ENCODE measurements around the gene PLVAP. TPM values are rescaled to one million over a fixed set of nuclear protein-coding genes. Genes with fewer than 3 reads are reported as not detected.

Gene PLVAP
- total RNA-seq, 2 experiments from 2014 or later = not detected

DNA sequence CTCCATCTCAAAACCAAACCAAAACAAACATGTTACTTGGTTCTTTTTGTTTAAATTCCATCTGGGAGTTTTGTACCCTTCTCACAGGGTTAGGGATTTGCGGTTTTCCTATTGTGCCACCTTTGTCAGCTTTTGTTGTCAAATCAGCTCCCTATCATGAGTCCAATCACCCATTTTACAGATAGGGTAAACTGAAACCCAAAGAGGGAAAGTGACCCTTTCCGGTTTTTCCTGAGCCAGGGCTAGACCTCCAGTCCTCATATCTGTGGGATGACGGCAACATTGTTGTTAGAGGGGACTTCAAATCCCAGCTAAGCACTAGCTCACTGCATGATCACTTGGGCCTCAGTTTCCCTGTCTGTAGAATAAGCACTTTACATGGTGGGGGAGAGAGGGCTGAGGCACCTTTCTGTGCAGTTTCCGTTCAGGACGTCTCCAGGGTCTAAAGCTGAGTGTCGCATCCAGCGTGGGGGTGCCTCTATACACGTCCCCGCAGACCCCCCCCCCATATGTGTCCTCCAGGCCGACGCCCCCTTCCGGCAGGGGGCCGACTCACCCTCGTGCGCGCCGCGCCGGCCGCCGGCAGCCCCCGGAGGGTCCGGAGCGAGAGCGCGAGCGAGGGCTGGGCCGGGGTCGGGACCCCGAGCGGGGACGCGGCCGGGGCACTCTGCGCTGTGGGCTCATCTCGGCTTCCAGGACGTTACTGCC is 13.0 kb upstream of the PLVAP start:
- ATAC-seq (no peak), DNase-seq (no peak)
- Mint-ChIP-seq H3K4me1 (ENCODE audit: low read depth) (peaks cover 14% of the 10 kb centered on the region), H3K27me3 (peaks cover 5% of the 10 kb centered on the region), H3K36me3 (ENCODE audit: low read depth) (no peaks in the 10 kb centered on the region), H3K27ac (no peak overlapping the region), H3K9me3 (peaks cover 3% of the 10 kb centered on the region), H3K4me3 (peak overlapping the region; percentile 81)
- intact Hi-C loops (cut with micrococcal nuclease) = loop anchor here (5.0 kb wide), 1 partner anchor 43 kb away; no protein-coding TSS in a partner anchor
- POLR2A ChIA-PET = interaction anchor here (0.6 kb wide), 2 partner anchors 10 to 35 kb away, joined by 3 to 4 read pairs; no protein-coding TSS in a partner anchor
- TF ChIP-seq, protein P1, sequence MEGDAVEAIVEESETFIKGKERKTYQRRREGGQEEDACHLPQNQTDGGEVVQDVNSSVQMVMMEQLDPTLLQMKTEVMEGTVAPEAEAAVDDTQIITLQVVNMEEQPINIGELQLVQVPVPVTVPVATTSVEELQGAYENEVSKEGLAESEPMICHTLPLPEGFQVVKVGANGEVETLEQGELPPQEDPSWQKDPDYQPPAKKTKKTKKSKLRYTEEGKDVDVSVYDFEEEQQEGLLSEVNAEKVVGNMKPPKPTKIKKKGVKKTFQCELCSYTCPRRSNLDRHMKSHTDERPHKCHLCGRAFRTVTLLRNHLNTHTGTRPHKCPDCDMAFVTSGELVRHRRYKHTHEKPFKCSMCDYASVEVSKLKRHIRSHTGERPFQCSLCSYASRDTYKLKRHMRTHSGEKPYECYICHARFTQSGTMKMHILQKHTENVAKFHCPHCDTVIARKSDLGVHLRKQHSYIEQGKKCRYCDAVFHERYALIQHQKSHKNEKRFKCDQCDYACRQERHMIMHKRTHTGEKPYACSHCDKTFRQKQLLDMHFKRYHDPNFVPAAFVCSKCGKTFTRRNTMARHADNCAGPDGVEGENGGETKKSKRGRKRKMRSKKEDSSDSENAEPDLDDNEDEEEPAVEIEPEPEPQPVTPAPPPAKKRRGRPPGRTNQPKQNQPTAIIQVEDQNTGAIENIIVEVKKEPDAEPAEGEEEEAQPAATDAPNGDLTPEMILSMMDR (IDR thresholded peaks at IDR 0.05) = no peak
- CTCF ChIA-PET = interaction anchor here (0.5 to 4.0 kb wide), 11 partner anchors 15 to 98 kb away, joined by 3 to 20 read pairs (median 4); partner anchors contain the start of genes ABHD8, BST2 and MVB12A

DNA sequence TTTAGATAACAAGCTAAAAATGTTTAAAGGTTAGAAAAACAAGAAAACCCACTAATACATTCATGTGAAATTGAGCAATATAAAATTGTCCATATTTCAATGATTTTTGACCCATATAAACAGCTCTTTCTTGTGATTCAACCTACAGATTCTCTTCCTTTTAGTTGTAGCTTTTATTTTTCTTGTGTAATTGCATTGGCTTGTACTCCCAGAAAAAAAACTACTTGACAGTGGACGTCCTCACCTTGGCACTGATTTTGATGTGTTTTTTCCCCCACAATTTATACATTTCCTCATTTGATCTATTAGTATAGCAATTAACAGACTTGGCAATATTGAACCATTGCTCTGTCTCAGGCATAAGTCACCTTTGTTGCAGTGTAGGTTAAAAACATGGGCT is 12.1 kb upstream of the PLVAP start:
- Mint-ChIP-seq H3K36me3 (ENCODE audit: low read depth) (no peaks in the 10 kb centered on the region), H3K9me3 (peaks cover 3% of the 10 kb centered on the region), H3K4me3 (no peak overlapping the region), H3K27ac (no peak overlapping the region), H3K27me3 (peaks cover 5% of the 10 kb centered on the region), H3K4me1 (ENCODE audit: low read depth) (peaks cover 11% of the 10 kb centered on the region)
- intact Hi-C loops (cut with micrococcal nuclease) = loop anchor here (5.0 kb wide), 1 partner anchor 42 kb away; no protein-coding TSS in a partner anchor
- TF ChIP-seq, protein P1 (IDR thresholded peaks at IDR 0.05) = no peak
- CTCF ChIA-PET = interaction anchor here (0.7 to 4.0 kb wide), 17 partner anchors 10 to 124 kb away, joined by 3 to 20 read pairs (median 4); partner anchors contain the start of genes ABHD8, BABAM1, DDA1 and MVB12A
- POLR2A ChIA-PET = interaction anchor here (0.6 to 1.0 kb wide), 4 partner anchors 16 to 127 kb away, joined by 3 to 6 read pairs (median 4); partner anchors contain the start of gene BST2
- ATAC-seq = no peak
- DNase-seq = no peak

DNA sequence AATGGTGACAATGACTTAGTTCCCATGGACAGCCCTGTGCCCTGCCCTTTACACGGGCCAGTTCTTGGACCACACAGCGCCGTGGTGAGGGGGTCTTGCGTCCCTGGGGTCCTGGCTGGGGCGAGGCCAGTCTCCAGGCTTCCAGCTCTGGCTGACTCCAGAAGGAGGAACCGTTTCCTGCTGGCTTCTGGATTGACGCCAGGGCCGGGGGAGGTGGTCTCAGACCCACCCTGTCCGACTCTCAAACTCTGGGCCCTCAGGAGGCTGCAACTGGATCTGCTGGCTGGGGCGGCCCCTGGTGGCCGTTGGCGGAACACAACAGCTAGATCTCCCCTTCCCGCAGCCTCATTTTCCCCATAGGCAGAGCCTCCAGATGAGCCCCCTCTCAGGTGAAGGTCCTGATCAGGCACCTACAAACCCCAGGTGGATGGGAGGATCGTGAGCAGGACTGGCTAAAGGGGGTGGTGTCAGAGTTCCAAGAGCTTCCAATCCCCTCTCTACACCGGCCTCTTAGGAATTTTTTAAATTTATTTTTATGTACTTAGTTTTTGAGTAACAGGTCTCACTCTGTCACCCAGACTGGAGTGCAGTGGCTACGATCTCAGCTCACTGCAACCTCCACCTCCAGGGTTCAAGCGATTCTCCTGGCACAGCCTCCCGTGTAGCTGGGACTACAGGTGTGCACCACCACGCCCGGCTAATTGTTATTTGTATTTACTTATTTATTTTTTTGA is 8.9 kb upstream of the PLVAP start:
- no peak overlapping the region for H3K4me3 Mint-ChIP-seq
- H3K27me3 Mint-ChIP-seq = peaks cover 5% of the 10 kb centered on the region
- CTCF ChIA-PET = interaction anchor here (0.6 to 4.5 kb wide), 37 partner anchors 8 to 143 kb away, joined by 3 to 25 read pairs (median 5); partner anchors contain the start of genes CCDC194, DDA1, MRPL34 and MVB12A
- intact Hi-C loops (cut with micrococcal nuclease) = loop anchor here (5.0 kb wide), 1 partner anchor 39 kb away; no protein-coding TSS in a partner anchor
- ATAC-seq = peak; percentile 58
- peaks cover 3% of the 10 kb centered on the region for H3K9me3 Mint-ChIP-seq
- H3K4me1 Mint-ChIP-seq (ENCODE audit: low read depth) = peaks cover 8% of the 10 kb centered on the region
- no peaks in the 10 kb centered on the region for H3K36me3 Mint-ChIP-seq (ENCODE audit: low read depth)
- TF ChIP-seq, protein P1 (IDR thresholded peaks at IDR 0.05) = peak; percentile 98
- POLR2A ChIA-PET = interaction anchor here (1.2 to 1.3 kb wide), 2 partner anchors 19 to 48 kb away, joined by 4 to 5 read pairs; partner anchors contain the start of genes BST2 and GTPBP3
- DNase-seq = peak; percentile 81
- H3K27ac Mint-ChIP-seq = no peak overlapping the region

DNA sequence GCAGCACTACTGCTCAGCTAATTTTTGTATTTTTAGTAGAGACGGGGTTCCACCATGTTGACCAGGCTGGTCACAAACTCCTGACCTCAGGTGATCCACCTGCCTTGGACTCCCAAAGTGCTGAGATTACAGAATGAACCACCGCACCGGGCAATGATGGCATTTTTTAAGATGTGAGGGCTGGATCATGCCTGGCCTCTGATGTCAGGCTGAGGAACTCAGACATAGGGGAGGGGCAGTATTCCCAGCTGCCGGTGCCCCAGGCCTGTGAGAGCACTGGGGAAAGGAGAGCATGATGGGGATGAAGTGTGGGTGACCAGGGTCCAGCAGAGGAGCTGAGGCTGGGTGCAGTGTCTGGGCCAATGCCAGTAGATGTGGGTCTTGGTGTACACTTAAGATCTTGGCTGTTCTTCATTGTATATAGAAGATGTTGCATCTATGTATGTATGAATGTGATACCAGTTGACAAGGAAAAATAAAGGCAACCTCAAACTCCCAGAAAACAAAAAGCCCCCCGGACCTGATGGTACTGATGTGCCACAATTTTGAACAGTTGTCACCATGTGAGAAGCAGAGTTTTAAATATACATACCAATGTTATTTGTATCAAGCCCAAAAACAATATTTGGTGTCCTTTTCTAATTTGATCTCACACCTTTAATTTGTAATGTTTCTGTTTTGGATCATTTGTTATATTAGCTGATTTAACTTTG is 3.4 kb upstream of the PLVAP start:
- CTCF ChIA-PET = interaction anchor here (1.0 kb wide), 2 partner anchors 74 to 88 kb away, joined by 3 to 4 read pairs; no protein-coding TSS in a partner anchor
- TF ChIP-seq, protein P1 (IDR thresholded peaks at IDR 0.05) = no peak
- no peak overlapping the region for H3K27ac Mint-ChIP-seq
- H3K4me3 Mint-ChIP-seq = no peak overlapping the region
- H3K4me1 Mint-ChIP-seq (ENCODE audit: low read depth) = peaks cover 5% of the 10 kb centered on the region
- H3K27me3 Mint-ChIP-seq = peaks cover 5% of the 10 kb centered on the region
- POLR2A ChIA-PET = no interaction called here
- ATAC-seq (no peak), DNase-seq (no peak)
- H3K36me3 Mint-ChIP-seq (ENCODE audit: low read depth) = no peaks in the 10 kb centered on the region
- intact Hi-C loops (cut with micrococcal nuclease) = no loop called here
- no peaks in the 10 kb centered on the region for H3K9me3 Mint-ChIP-seq
